AG08395 (cell line): ENCODE data around the gene NDST4.
A peak's percentile ranks its signal among the peaks of the same experiment; 100 is the strongest.

Source experiments
- DNase-seq: peaks from one replicate; pipeline ENCODE4 v3.0.0; 2012; ENCODE audit warnings: mixed read lengths, low spot score

Gene NDST4

GRCh38 chr4:115113506-115114106 lies at the start of gene NDST4:
NDST4 (minus strand) TSS chr4:115113620; CDS start chr4:115077036, 36,584 bp downstream.
- peak; percentile 9 for DNase-seq

GRCh38 chr4:115159141-115159540 lies 45.7 kb upstream of the NDST4 start:
- peak; percentile 18 for DNase-seq

- DNase-seq = no peak
These were observed 44.9 kb upstream of the NDST4 start for GRCh38 chr4:115158296-115158695.

- peak; percentile 62 for DNase-seq
These were observed 41.4 kb upstream of the NDST4 start for GRCh38 chr4:115154826-115155225.

GRCh38 chr4:115152965-115153364 lies 39.5 kb upstream of the NDST4 start:
- DNase-seq = no peak

GRCh38 chr4:115152081-115152480 lies 38.7 kb upstream of the NDST4 start:
- no peak for DNase-seq

- DNase-seq = no peak
These were observed 35.7 kb upstream of the NDST4 start for GRCh38 chr4:115149106-115149505.

GRCh38 chr4:115145393-115146160 lies 32.2 kb upstream of the NDST4 start:
- no peak for DNase-seq

- no peak for DNase-seq
These were observed 14.6 kb upstream of the NDST4 start for GRCh38 chr4:115128037-115128436.

GRCh38 chr4:115126491-115126890 lies 13.1 kb upstream of the NDST4 start:
- DNase-seq = no peak

GRCh38 chr4:115121351-115122043 lies 8.1 kb upstream of the NDST4 start:
- DNase-seq = no peak

- DNase-seq = peak; percentile 3
These were observed 6.5 kb upstream of the NDST4 start for GRCh38 chr4:115119804-115120352.

GRCh38 chr4:115117651-115118050 lies 4.2 kb upstream of the NDST4 start:
- DNase-seq = no peak

GRCh38 chr4:115110191-115111181 lies 2.9 kb downstream of the NDST4 start:
- no peak for DNase-seq

GRCh38 chr4:115108850-115109249 lies 4.6 kb downstream of the NDST4 start:
- no peak for DNase-seq

GRCh38 chr4:115107411-115107810 lies 6.0 kb downstream of the NDST4 start:
- no peak for DNase-seq

- DNase-seq = no peak
These were observed 11.7 kb downstream of the NDST4 start for GRCh38 chr4:115101675-115102074.

GRCh38 chr4:115090483-115091075 lies 22.8 kb downstream of the NDST4 start:
- peak; percentile 8 for DNase-seq

- DNase-seq = no peak
These were observed 30.8 kb downstream of the NDST4 start for GRCh38 chr4:115082633-115083032.

- DNase-seq = no peak
These were observed 36.7 kb downstream of the NDST4 start for GRCh38 chr4:115076691-115077090.

- no peak for DNase-seq
These were observed 54.9 kb downstream of the NDST4 start for GRCh38 chr4:115058533-115058932.
